Breast epithelium (tissue), 3 donors: Measurements from ENCODE around the gene ALK.

ENCODE experiments used
- CTCF ChIP-seq, 3 donors: fragments of 450-650 bp; IDR thresholded peaks; one replicate each; pipeline ENCODE4 v1.5.1; 2016 to 2017; ENCODE audit warnings: antibody characterized with exemption in 3 of 3, mild to moderate bottlenecking in 3 of 3, moderate library complexity in 3 of 3
- POLR2A ChIP-seq: fragments of 450-650 bp; IDR thresholded peaks from one replicate; pipeline ENCODE4 v1.6.1; 2016; ENCODE audit warnings: antibody characterized with exemption, mild to moderate bottlenecking, moderate library complexity
- POLR2AphosphoS5 ChIP-seq, 3 donors: sonication (generic); formaldehyde crosslinking; IDR thresholded peaks; one replicate each; pipeline ENCODE4 v1.6.1; 2017; ENCODE audit warnings: antibody characterized with exemption in 3 of 3

GRCh38 chr2:29949042-29949441, 27.7 kb upstream of the ALK start:
- no peak for TF ChIP-seq CTCF (IDR thresholded peaks at IDR 0.05)
- no peak for TF ChIP-seq POLR2A
- TF ChIP-seq POLR2AphosphoS5 (IDR thresholded peaks at IDR 0.05), result no peak
